Activated naive CD8-positive, alpha-beta T cell treated with anti-CD3 and anti-CD28 coated beads, Interleukin-2, amount 10 ng/mL, durations not matched to agents 7 days and 5 days (primary cell): ENCODE data around the gene CILP2. TPM values are rescaled to one million over a fixed set of nuclear protein-coding genes. Genes with fewer than 3 reads are reported as not detected.

Experiments used
- ATAC-seq: fragments of 150-1000 bp; cut with Tn5 transposase; one replicate; pipeline ENCODE4 v1.10.0; 2021; ENCODE audit warnings: low read depth, moderate library complexity
- POLR2A ChIA-PET: fragments of 350-600 bp; sonication (Branson Sonifier 250); formaldehyde crosslinking; loops from one replicate; lab custom pipeline; 2021; ENCODE audit warnings: antibody characterized with exemption; lab: Charles Lee
- DNase-seq: peaks from one replicate; pipeline ENCODE4 v3.0.0; 2021
- H3K27ac Mint-ChIP-seq: one replicate; pipeline ENCODE4 v1.8.0; 2022; ENCODE audit warnings: mild to moderate bottlenecking, mixed read lengths
- H3K27me3 Mint-ChIP-seq: one replicate; pipeline ENCODE4 v1.8.0; 2022; ENCODE audit warnings: mild to moderate bottlenecking, moderate library complexity, mixed read lengths
- H3K36me3 Mint-ChIP-seq: one replicate; pipeline ENCODE4 v1.8.0; 2021; ENCODE audit warnings: mild to moderate bottlenecking, mixed read lengths
- H3K4me1 Mint-ChIP-seq: one replicate; pipeline ENCODE4 v1.8.0; 2021; ENCODE audit warnings: mixed read lengths
- H3K4me3 Mint-ChIP-seq: one replicate; pipeline ENCODE4 v1.8.0; 2022; ENCODE audit warnings: mild to moderate bottlenecking, moderate library complexity, mixed read lengths
- H3K9me3 Mint-ChIP-seq: one replicate; pipeline ENCODE4 v1.8.0; 2021; ENCODE audit warnings: mixed read lengths
- total RNA-seq, 2 experiments: library from RNA; stranded (reverse); gene quantifications; one replicate each; pipeline ENCODE4 v1.2.3, GENCODE V29; 2021

Gene CILP2
- total RNA-seq, 2 experiments from 2014 or later = 0.11 to 0.14 TPM

- POLR2A ChIA-PET = interaction anchor here (0.7 to 1.9 kb wide), 6 partner anchors 23 to 140 kb away, joined by 3 to 9 read pairs (median 4); partner anchors contain the start of genes ATP13A1, LPAR2, NDUFA13 and PBX4
- H3K9me3 Mint-ChIP-seq = no peaks in the 10 kb centered on the region
- peaks cover 18% of the 10 kb centered on the region for H3K27me3 Mint-ChIP-seq
- peaks cover 8% of the 10 kb centered on the region for H3K36me3 Mint-ChIP-seq
- no peak overlapping the region for H3K27ac Mint-ChIP-seq
- ATAC-seq (no peak), DNase-seq (no peak)
- H3K4me3 Mint-ChIP-seq = peak overlapping the region; percentile 3
- peaks cover 28% of the 10 kb centered on the region for H3K4me1 Mint-ChIP-seq
Measured at GRCh38 chr19:19538785-19539166, 711 bp downstream of the CILP2 start.

- ATAC-seq (no peak), DNase-seq (peak; percentile 38)
- Mint-ChIP-seq H3K27ac (no peak overlapping the region), H3K36me3 (peaks cover 3% of the 10 kb centered on the region), H3K4me3 (no peak overlapping the region), H3K27me3 (peaks cover 18% of the 10 kb centered on the region), H3K4me1 (peaks cover 21% of the 10 kb centered on the region), H3K9me3 (no peaks in the 10 kb centered on the region)
- POLR2A ChIA-PET = interaction anchor here (1.3 to 1.9 kb wide), 3 partner anchors 24 to 89 kb away, joined by 3 to 9 read pairs (median 6); partner anchors contain the start of genes LPAR2, NDUFA13, PBX4 and TSSK6
Measured at GRCh38 chr19:19539698-19540063, 1.6 kb downstream of the CILP2 start.

GRCh38 chr19:19540064-19540714 is 2.1 kb downstream of the CILP2 start:
- peaks cover 3% of the 10 kb centered on the region for H3K36me3 Mint-ChIP-seq
- ATAC-seq = peak; percentile 37
- H3K27ac Mint-ChIP-seq = peak overlapping the region; percentile 73
- H3K4me3 Mint-ChIP-seq = peak overlapping the region; percentile 70
- no peaks in the 10 kb centered on the region for H3K9me3 Mint-ChIP-seq
- POLR2A ChIA-PET = interaction anchor here (0.8 to 1.9 kb wide), 4 partner anchors 49 to 78 kb away, joined by 3 to 6 read pairs (median 4); partner anchors contain the start of gene PBX4
- DNase-seq = peak; percentile 79
- H3K27me3 Mint-ChIP-seq = peaks cover 18% of the 10 kb centered on the region
- H3K4me1 Mint-ChIP-seq = peaks cover 21% of the 10 kb centered on the region

- Mint-ChIP-seq H3K27ac (peak overlapping the region; percentile 73), H3K4me1 (peaks cover 21% of the 10 kb centered on the region), H3K27me3 (peaks cover 18% of the 10 kb centered on the region), H3K36me3 (peaks cover 3% of the 10 kb centered on the region), H3K4me3 (peak overlapping the region; percentile 70), H3K9me3 (no peaks in the 10 kb centered on the region)
- peak; percentile 84 for ATAC-seq
- DNase-seq = peak; percentile 84
- POLR2A ChIA-PET = interaction anchor here (0.8 to 1.2 kb wide), 4 partner anchors 48 to 88 kb away, joined by 3 to 4 read pairs (median 3); no protein-coding TSS in a partner anchor
Measured at GRCh38 chr19:19540715-19541515, 2.9 kb downstream of the CILP2 start.

- no peak overlapping the region for H3K27ac Mint-ChIP-seq
Measured at GRCh38 chr19:19541616-19542015, 3.6 kb downstream of the CILP2 start.

GRCh38 chr19:19542507-19542906 is 4.4 kb downstream of the CILP2 start:
- no peaks in the 10 kb centered on the region for H3K36me3 Mint-ChIP-seq
- no peak overlapping the region for H3K27ac Mint-ChIP-seq
- no peak for ATAC-seq
- peaks cover 17% of the 10 kb centered on the region for H3K27me3 Mint-ChIP-seq
- no peaks in the 10 kb centered on the region for H3K9me3 Mint-ChIP-seq
- POLR2A ChIA-PET = no interaction called here
- peak; percentile 32 for DNase-seq
- H3K4me3 Mint-ChIP-seq = no peak overlapping the region
- H3K4me1 Mint-ChIP-seq = peaks cover 19% of the 10 kb centered on the region

More at GRCh38 chr19:19541616-19542015, 3.6 kb downstream of the CILP2 start:
- Mint-ChIP-seq H3K36me3 (peaks cover 3% of the 10 kb centered on the region), H3K4me3 (peak overlapping the region; percentile 70), H3K27me3 (peaks cover 18% of the 10 kb centered on the region), H3K4me1 (peaks cover 21% of the 10 kb centered on the region), H3K9me3 (no peaks in the 10 kb centered on the region)
- POLR2A ChIA-PET = interaction anchor here (0.9 to 1.0 kb wide), 2 partner anchors 52 to 87 kb away, joined by 3 read pairs; no protein-coding TSS in a partner anchor
- DNase-seq = no peak
- no peak for ATAC-seq

GRCh38 chr19:19543101-19543500 is 5.0 kb downstream of the CILP2 start:
- POLR2A ChIA-PET = no interaction called here
- DNase-seq (peak; percentile 25), ATAC-seq (no peak)
- Mint-ChIP-seq H3K27ac (no peak overlapping the region), H3K4me1 (peaks cover 19% of the 10 kb centered on the region), H3K9me3 (no peaks in the 10 kb centered on the region), H3K36me3 (no peaks in the 10 kb centered on the region), H3K4me3 (no peak overlapping the region), H3K27me3 (peaks cover 14% of the 10 kb centered on the region)

GRCh38 chr19:19543640-19544039 is 5.6 kb downstream of the CILP2 start:
- DNase-seq = peak; percentile 34
- Mint-ChIP-seq H3K27me3 (peaks cover 11% of the 10 kb centered on the region), H3K36me3 (no peaks in the 10 kb centered on the region), H3K4me3 (no peak overlapping the region), H3K4me1 (peaks cover 17% of the 10 kb centered on the region), H3K27ac (peak overlapping the region; percentile 4), H3K9me3 (no peaks in the 10 kb centered on the region)
- ATAC-seq = no peak
- POLR2A ChIA-PET = no interaction called here

GRCh38 chr19:19544257-19544953 is 6.3 kb downstream of the CILP2 start:
- Mint-ChIP-seq H3K36me3 (no peaks in the 10 kb centered on the region), H3K9me3 (no peaks in the 10 kb centered on the region), H3K27me3 (peaks cover 3% of the 10 kb centered on the region), H3K4me1 (peaks cover 13% of the 10 kb centered on the region), H3K4me3 (no peak overlapping the region), H3K27ac (no peak overlapping the region)
- DNase-seq = peak; percentile 29
- ATAC-seq = no peak
- POLR2A ChIA-PET = no interaction called here

- H3K4me3 Mint-ChIP-seq = no peak overlapping the region
- H3K4me1 Mint-ChIP-seq = peaks cover 13% of the 10 kb centered on the region
- ATAC-seq (no peak), DNase-seq (peak; percentile 28)
- no peaks in the 10 kb centered on the region for H3K27me3 Mint-ChIP-seq
- H3K36me3 Mint-ChIP-seq = no peaks in the 10 kb centered on the region
- H3K27ac Mint-ChIP-seq = no peak overlapping the region
- no peaks in the 10 kb centered on the region for H3K9me3 Mint-ChIP-seq
- POLR2A ChIA-PET = no interaction called here
Measured at GRCh38 chr19:19544954-19545591, 7.0 kb downstream of the CILP2 start.

GRCh38 chr19:19545707-19546106 is 7.6 kb downstream of the CILP2 start:
- H3K27ac Mint-ChIP-seq = no peak overlapping the region
- DNase-seq (peak; percentile 19), ATAC-seq (no peak)
- no peaks in the 10 kb centered on the region for H3K36me3 Mint-ChIP-seq
- no peak overlapping the region for H3K4me3 Mint-ChIP-seq
- H3K9me3 Mint-ChIP-seq = no peaks in the 10 kb centered on the region
- no peaks in the 10 kb centered on the region for H3K27me3 Mint-ChIP-seq
- peaks cover 11% of the 10 kb centered on the region for H3K4me1 Mint-ChIP-seq
- POLR2A ChIA-PET = no interaction called here

GRCh38 chr19:19546751-19547162 is 8.7 kb downstream of the CILP2 start:
- DNase-seq (peak; percentile 28), ATAC-seq (no peak)
- no peaks in the 10 kb centered on the region for H3K27me3 Mint-ChIP-seq
- no peak overlapping the region for H3K4me3 Mint-ChIP-seq
- POLR2A ChIA-PET = interaction anchor here (1.1 kb wide), 1 partner anchor 319 kb away, joined by 3 read pairs; the partner anchor contains the start of gene ZNF253
- H3K36me3 Mint-ChIP-seq = no peaks in the 10 kb centered on the region
- no peak overlapping the region for H3K27ac Mint-ChIP-seq
- no peaks in the 10 kb centered on the region for H3K9me3 Mint-ChIP-seq
- H3K4me1 Mint-ChIP-seq = peaks cover 8% of the 10 kb centered on the region
